ENCODE measurements around the gene FBXO5.

GRCh38 chr6:153012856-153013255, 30.0 kb upstream of the FBXO5 start:
- TF ChIP-seq ZNF331 (CRISPR knock-in tag; IDR thresholded peaks at IDR 0.05; ENCODE audit: low read depth), result no peak
- no peak for TF ChIP-seq CTCF (conservative IDR thresholded peaks at IDR 0.05; ENCODE audit: low read depth in 2 of 2)
- no peak for TF ChIP-seq EZH2 (IDR thresholded peaks at IDR 0.05; ENCODE audit: low read depth, unreplicated experiment)
